T-helper 1 cell treated with Interleukin-12 subunit alpha and Interleukin-12 subunit beta and Interleukin-4 antibody, amounts not matched to agents 30 μg/mL and 1 μg/mL, for 36 hours (primary cell): ENCODE measurements around the gene TTC39C.

Experiments used
- H3K27ac Mint-ChIP-seq: one replicate; pipeline ENCODE4 v1.8.0; 2021; ENCODE audit warnings: mild to moderate bottlenecking, mixed read lengths
- H3K27me3 Mint-ChIP-seq: one replicate; pipeline ENCODE4 v1.8.0; 2021; ENCODE audit warnings: low read depth, mixed read lengths
- H3K36me3 Mint-ChIP-seq: one replicate; pipeline ENCODE4 v1.8.0; 2021; ENCODE audit warnings: low read depth, mixed read lengths
- H3K4me1 Mint-ChIP-seq: one replicate; pipeline ENCODE4 v1.8.0; 2021; ENCODE audit warnings: low read depth, mixed read lengths
- H3K4me3 Mint-ChIP-seq: one replicate; pipeline ENCODE4 v1.8.0; 2021; ENCODE audit warnings: mild to moderate bottlenecking, moderate library complexity, mixed read lengths
- H3K9me3 Mint-ChIP-seq: one replicate; pipeline ENCODE4 v1.8.0; 2021; ENCODE audit warnings: mixed read lengths

The TTC39C gene

DNA sequence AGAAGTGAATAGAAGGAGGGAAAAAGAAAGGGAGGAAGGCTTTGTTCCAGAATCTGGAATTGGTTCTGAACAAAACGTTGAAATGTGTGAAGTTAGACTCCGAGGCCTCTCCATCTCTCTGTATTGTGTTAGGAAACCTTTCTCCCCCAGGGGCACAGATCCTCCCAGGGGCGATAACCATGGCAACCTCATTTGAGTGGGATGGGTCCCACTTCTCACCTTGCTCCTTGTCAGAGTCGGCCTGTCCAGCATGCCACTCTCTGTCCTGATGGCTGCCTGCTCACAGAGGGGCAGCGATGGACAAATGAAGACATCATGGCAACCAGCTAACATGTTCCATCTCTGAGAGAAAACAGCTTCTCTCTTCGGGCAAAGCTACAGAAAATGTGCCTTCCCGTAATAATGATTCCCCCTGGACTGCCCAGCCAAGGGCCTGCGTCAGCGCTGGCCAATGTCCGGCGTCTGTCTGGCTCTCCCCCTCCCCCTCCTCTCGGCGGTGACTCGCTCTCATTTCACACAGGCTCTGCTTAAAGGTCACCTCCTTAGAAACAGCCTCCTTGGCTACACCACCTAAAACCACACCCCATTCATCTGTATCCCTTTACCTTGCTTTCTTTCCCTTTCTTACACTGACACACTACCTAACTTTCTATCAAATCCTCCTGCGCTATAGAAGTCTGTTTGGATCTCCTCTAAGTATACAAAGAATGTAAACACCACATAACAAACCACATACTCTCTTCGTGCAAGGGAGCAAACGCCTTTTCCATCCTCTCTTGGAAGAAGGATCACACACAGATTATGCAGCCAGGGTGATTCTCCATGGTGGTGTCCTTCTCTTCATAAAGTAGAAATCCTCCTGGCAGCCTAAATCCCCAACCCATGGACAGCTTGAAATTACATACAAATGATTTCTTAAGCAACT is 32.1 kb upstream of the TTC39C start:
- Mint-ChIP-seq H3K36me3 (peaks cover 2% of the 10 kb centered on the region), H3K9me3 (no peaks in the 10 kb centered on the region), H3K27ac (no peak overlapping the region), H3K4me3 (no peak overlapping the region), H3K4me1 (peaks cover 10% of the 10 kb centered on the region), H3K27me3 (no peaks in the 10 kb centered on the region)

DNA sequence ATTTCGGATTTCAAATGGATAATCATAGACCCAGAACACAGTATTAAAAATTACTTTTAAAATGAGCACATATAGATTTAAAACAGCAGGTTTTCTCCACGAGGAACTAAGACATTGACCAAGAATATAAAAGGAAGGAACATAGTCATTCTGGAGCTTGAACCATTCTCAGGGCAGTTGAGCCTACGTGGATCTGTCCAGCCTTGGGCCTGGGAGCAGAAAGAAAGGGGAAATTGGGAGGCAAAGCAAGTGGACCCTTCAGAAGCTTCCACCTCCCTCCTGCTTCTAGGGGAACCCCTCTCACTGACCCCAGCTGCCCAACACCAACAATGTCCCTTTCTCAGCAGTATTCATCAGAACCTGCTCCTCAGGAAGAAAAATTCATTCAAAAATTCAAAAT is 31.4 kb upstream of the TTC39C start:
- peaks cover 3% of the 10 kb centered on the region for H3K4me1 Mint-ChIP-seq
- no peaks in the 10 kb centered on the region for H3K9me3 Mint-ChIP-seq
- H3K27ac Mint-ChIP-seq: no peak overlapping the region
- H3K4me3 Mint-ChIP-seq: no peak overlapping the region
- no peaks in the 10 kb centered on the region for H3K36me3 Mint-ChIP-seq
- H3K27me3 Mint-ChIP-seq: peaks cover 3% of the 10 kb centered on the region

DNA sequence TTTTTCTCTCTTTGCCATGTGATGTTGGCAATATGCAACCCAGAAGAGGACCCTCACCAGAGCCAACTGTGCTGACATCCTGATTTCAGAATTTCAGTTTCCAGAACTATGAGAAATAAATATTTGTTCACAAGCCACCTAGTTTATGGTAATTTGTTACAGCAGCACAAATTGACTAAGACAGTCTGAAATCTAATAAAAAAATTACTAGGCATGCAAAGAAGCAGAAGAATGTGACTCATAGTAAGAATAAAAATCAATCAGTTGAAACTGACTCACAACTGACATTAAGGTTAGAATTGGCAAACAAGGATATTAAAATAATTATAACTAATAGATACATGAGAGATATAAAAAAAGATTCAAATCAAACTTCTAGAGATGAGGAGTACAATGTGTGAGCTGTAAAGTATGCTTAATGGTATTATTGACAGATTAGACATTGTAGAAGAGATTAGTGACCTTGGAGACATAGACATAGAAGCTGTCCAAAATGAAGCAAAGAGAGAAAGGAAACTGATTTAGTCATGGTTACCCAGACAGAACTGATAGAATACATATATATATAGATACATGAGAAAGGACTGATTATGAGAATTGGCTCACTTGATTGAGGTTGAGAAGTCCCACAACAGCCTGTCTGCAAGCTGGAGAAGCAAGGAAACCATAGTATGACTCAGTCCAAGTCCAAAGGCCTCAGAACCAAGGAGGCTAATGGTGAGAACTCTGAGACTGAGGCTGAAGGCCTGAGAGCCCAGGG is 27.8 kb upstream of the TTC39C start:
- H3K27ac Mint-ChIP-seq: no peak overlapping the region
- H3K36me3 Mint-ChIP-seq: peaks cover 2% of the 10 kb centered on the region
- no peaks in the 10 kb centered on the region for H3K9me3 Mint-ChIP-seq
- H3K27me3 Mint-ChIP-seq: peaks cover 7% of the 10 kb centered on the region
- peaks cover 10% of the 10 kb centered on the region for H3K4me1 Mint-ChIP-seq
- no peak overlapping the region for H3K4me3 Mint-ChIP-seq

DNA sequence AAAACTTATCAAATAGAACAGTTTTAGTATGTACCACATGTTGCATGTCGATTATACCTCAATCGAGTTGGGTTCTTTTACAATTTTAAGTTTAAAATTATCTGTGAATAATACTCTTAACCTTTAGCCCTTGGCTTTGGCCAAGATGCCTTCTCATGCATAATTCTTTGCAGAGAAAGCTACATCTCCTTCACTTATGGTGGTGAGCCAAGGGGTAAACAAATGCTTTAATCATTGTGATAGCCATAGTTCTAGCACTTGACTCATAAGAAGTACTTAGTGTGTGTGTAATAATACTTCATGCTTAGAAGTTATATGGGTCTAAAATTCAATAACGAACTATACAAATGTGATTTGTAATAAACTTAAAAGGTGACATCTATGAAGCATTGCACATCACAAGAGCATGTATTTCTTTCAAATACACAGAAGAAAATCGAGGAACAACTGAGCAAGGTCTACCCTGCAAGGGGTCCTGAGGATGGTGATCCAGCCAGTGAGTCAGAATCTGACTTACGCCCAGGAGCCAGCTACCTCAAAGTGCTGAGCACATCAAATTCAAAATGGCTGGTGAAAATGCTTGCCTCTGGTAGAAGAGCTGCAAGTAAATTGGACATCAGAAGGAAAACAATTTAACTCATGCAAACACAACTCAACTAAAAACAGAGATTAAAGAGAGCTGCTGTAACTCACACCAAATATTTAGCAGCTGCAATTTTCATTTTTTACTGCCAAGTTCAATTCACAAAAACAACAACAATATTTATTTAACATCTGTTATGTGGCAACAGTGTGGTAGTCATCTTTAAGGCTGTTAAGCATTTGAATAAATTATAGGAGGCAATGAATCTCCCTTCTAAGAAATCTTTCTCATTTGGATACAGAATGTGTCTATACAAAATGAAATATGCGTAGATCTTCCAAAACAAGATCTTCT is 23.8 kb upstream of the TTC39C start:
- Mint-ChIP-seq H3K9me3 (no peaks in the 10 kb centered on the region), H3K27ac (no peak overlapping the region), H3K27me3 (peaks cover 10% of the 10 kb centered on the region), H3K36me3 (peaks cover 2% of the 10 kb centered on the region), H3K4me3 (no peak overlapping the region), H3K4me1 (peaks cover 30% of the 10 kb centered on the region)

DNA sequence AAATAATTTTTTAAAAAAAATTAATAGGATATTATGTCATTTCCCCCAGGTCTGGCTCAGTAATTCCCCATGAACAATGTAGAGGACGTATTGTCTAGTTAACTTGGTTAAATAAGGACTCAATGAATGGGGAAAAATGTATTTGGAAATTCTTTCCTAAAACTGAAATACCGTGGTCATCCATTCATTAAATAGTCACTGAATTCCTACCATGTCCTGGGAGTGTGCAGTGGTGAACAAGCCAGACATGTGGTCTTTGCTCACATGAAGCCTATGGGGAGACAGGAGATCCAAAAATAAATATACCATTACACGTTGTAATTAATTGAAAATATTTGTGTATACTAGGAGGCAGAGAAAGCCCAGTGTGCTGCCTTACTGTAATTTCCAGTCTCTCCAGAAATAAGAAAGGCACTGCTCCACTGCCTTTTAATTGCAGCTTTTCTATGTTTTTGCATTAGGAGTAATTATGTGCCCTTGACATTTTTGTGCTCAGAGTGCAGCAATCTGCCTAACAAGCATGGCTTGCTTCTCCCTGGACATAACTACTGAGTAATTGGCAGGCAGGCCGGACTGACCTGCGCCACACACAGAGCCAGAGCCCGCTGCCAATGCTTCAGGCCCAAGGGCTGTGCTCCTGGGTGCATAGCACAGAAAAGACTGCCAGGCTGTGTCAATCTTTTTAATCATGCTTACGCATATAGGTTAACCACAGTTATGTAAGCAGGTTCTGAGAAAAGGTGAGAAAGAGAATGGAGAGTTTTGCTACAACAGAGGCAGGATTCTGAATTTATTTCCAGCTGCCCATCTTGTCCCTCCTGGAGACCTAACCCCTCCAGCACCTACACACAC is 22.2 kb upstream of the TTC39C start:
- Mint-ChIP-seq H3K4me3 (peak overlapping the region; percentile 1), H3K4me1 (peaks cover 30% of the 10 kb centered on the region), H3K27ac (peak overlapping the region; percentile 36), H3K27me3 (peaks cover 10% of the 10 kb centered on the region), H3K36me3 (peaks cover 2% of the 10 kb centered on the region), H3K9me3 (no peaks in the 10 kb centered on the region)

DNA sequence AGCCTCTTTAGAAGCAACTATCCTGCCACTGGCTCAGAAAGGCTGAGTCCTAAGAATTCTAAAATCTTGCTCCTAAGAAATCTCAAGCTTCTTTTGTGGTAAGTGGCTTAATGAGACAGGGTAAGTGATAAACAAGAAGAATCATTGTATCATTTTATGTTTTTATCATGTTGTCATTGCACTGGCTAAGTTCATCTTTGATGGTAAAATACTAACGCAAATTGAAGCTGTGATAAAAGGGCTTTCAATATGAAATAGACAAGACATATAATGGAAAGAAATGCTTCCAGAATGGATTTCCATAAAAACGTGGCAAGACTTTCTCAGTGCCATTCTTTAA is 21.6 kb upstream of the TTC39C start:
- H3K36me3 Mint-ChIP-seq: peaks cover 2% of the 10 kb centered on the region
- peak overlapping the region; percentile 36 for H3K27ac Mint-ChIP-seq
- H3K4me3 Mint-ChIP-seq: peak overlapping the region; percentile 1
- H3K9me3 Mint-ChIP-seq: no peaks in the 10 kb centered on the region
- H3K4me1 Mint-ChIP-seq: peaks cover 30% of the 10 kb centered on the region
- H3K27me3 Mint-ChIP-seq: peaks cover 9% of the 10 kb centered on the region

DNA sequence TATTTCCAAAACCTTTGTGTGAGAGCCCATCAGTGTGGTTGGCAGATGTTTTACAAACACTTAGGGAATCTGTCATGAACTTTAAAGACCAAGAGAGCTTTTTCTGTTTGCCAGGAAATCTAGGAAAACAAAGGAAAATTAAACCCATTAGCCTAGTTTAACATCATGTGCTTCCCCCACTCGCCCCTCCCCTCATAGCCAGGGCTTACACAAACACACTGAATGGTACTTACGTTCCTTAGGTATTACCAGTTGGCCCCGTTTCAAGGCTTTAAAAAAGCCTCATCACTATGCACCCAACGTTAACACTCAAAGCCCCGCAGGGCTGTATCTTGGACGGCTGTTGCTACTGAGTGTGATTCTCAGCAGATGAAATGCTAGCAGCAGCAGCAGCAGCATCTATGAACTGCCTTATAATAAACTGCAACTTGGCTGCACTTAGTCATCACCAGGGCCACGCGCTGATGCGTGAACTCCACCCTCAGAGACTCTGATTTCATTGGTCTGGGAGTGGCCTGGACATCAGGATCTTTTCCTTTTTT is 20.1 kb upstream of the TTC39C start:
- Mint-ChIP-seq H3K27me3 (peaks cover 6% of the 10 kb centered on the region), H3K9me3 (no peaks in the 10 kb centered on the region), H3K4me1 (peaks cover 30% of the 10 kb centered on the region), H3K36me3 (peaks cover 2% of the 10 kb centered on the region), H3K27ac (no peak overlapping the region), H3K4me3 (no peak overlapping the region)

DNA sequence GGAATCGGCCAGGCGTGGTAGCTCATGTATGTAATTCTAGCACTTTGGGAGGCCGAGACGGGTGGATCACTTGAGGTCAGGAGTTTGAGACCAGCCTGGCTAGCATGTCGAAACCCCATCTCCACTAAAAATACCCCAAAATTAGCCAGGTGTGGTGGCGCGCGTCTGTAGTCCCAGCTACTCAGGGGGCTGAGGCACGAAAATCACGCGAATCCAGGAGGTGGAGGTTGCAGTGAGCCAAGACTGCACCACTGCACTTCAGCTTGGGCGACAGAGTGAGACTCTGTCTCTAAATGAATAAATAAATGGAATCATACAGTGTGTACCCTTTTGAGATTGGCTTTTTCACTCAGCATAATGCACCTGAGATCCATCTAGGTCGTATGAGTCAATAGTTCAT is 19.4 kb upstream of the TTC39C start:
- Mint-ChIP-seq H3K4me3 (no peak overlapping the region), H3K36me3 (peaks cover under 1% of the 10 kb centered on the region), H3K9me3 (no peaks in the 10 kb centered on the region), H3K4me1 (peaks cover 32% of the 10 kb centered on the region), H3K27ac (no peak overlapping the region), H3K27me3 (peaks cover 4% of the 10 kb centered on the region)

DNA sequence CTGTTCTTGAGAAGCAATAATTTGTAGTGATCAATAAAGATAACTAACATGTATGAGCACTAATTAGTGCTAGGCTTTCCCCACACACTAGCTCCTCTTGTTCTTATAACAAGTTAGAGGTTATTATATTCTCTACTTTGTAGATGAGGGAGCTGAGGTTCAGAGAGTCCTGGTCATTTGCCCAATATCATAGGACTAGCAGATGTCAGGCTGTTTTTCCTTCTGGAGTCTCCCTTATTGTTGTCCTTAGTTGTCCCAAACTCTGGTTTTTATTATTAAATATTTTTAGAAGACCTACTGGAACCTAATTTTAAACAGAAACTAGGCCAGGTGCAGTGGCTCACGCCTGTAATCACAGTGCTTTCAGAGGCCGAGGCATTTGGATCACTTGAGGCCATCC is 16.5 kb upstream of the TTC39C start:
- H3K27ac Mint-ChIP-seq: no peak overlapping the region

DNA sequence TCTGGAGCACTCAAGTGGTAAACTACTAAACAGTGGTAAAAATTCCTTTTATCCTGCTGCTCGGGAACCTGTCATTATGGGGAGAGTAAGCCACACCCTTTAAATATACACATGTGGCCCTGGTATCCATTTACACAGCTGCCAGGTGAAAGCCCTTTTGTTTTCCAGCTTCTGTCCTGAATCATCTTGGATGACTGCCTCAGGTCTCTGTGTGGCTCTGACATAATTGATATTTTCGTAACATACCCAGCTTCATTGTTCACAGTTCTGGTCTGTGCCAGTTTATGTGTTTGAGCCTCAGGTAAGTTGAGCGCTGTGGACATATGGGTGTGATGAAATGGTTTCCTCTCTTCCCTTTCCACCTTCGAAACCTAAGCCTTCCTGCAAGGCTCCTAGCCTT is 15.7 kb upstream of the TTC39C start:
- Mint-ChIP-seq H3K9me3 (no peaks in the 10 kb centered on the region), H3K36me3 (no peaks in the 10 kb centered on the region), H3K27ac (no peak overlapping the region), H3K27me3 (peaks cover 8% of the 10 kb centered on the region), H3K4me1 (peaks cover 32% of the 10 kb centered on the region), H3K4me3 (no peak overlapping the region)

More for the DNA sequence above, 16.5 kb upstream of the TTC39C start:
- Mint-ChIP-seq H3K9me3 (no peaks in the 10 kb centered on the region), H3K27me3 (peaks cover 5% of the 10 kb centered on the region), H3K4me3 (no peak overlapping the region), H3K4me1 (peaks cover 34% of the 10 kb centered on the region), H3K36me3 (no peaks in the 10 kb centered on the region)

DNA sequence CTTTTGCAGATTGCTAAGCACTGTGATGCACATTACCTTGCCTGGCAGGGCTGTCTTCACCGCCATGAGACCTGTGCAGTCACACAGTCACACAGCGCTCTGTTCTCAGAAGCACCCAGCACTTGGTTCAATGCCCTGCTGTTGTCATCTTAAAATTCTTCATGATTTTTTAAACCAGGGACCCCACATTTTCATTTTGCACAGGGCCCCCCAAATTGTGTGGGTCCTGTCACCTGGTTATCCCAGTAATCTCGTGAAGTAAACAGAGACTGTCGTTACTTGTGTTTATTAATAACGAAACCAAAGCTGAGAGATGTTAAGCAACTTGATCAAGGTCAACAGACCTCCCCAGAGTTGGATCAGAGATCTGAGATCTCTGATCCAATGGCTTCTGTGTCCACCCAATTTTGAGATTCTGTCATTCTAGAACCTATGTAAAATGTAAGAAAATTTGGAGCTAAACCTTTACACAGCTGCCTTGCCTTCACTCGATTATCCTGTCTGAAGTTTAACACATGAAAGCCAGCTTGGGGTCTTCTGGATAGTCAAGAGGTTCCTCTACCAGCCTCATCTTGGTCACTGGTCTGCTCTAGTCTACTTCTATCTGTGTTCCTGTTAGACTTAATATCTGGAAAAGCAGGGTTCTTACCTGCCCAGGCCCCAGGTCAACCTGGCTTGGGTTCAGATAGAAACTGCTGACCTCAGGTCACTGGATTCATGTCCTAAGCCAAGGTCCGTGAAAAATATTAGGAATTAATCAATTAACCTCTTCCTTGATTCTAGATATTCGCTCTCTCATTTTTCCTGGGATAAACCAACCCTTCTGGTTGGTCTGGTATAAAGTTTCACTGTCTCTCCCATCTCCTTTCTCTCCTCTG is 13.7 kb upstream of the TTC39C start:
- H3K36me3 Mint-ChIP-seq: no peaks in the 10 kb centered on the region
- H3K4me3 Mint-ChIP-seq: peak overlapping the region; percentile 36
- no peaks in the 10 kb centered on the region for H3K9me3 Mint-ChIP-seq
- peaks cover 27% of the 10 kb centered on the region for H3K4me1 Mint-ChIP-seq
- H3K27me3 Mint-ChIP-seq: peaks cover 5% of the 10 kb centered on the region
- H3K27ac Mint-ChIP-seq: no peak overlapping the region

DNA sequence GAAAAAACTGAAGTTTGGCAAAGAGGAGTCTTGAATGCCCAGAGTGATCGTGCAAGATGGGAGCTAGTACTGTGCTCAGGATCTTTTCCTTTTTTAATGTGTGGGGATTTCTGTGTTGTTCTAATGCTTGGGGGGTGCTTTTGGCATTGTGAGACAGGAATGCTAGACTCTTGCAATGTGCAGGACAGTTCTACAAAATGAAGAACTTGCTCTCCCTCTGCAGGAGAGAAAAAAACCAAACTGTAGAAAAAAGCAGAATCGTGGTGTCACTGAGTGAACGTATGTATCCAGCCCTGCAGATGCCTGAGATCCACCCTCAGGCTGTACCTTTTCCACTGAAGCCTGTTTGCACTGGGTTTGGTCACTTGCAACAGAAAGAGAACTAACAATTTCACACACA is 12.1 kb upstream of the TTC39C start:
- Mint-ChIP-seq H3K27me3 (peaks cover 5% of the 10 kb centered on the region), H3K4me1 (peaks cover 29% of the 10 kb centered on the region), H3K9me3 (no peaks in the 10 kb centered on the region), H3K36me3 (no peaks in the 10 kb centered on the region), H3K4me3 (no peak overlapping the region), H3K27ac (no peak overlapping the region)

DNA sequence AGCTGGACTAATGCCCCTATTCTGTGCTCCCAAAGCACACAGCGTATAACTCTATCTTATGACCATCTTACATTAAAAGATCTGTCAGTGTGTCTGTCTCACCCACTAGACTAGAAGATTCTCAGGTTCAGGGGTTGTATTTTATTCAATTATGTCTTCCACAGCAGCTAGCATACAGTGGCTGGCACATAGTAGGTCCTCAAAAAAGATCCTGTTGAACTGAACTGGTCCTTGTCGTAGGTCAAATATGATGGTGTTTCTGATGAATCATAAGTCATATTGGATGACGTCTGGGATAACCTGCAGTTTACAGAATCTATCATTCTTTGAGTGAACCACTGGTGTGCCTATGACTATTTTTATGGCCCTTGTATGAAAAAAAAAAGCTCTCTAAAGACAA is 11.3 kb upstream of the TTC39C start:
- Mint-ChIP-seq H3K4me1 (peaks cover 33% of the 10 kb centered on the region), H3K9me3 (no peaks in the 10 kb centered on the region), H3K27ac (no peak overlapping the region), H3K4me3 (peak overlapping the region; percentile 3), H3K36me3 (no peaks in the 10 kb centered on the region), H3K27me3 (peaks cover 5% of the 10 kb centered on the region)
